GM13977 (cell line): ENCODE data around the gene MPG.

Experiments used
- DNase-seq: peaks from one replicate; pipeline ENCODE4 v3.0.0; 2012; ENCODE audit warnings: low spot score
- in situ Hi-C: fragments of 300-500 bp; cut with MboI; formaldehyde crosslinking; loops from one replicate; pipeline ENCODE4 v1.12.0; 2022; ENCODE audit warnings: low sequenced_read_pairs, low pct_unique_long_range_greater_than_20kb, mixed read lengths, inconsistent platforms; ENCODE audit not compliant: unreplicated experiment
- TF ChIP-seq, protein P1 (sequence below): IDR thresholded peaks from 2 replicates; pipeline ENCODE4 v1.5.1; 2012; ENCODE audit warnings: mild to moderate bottlenecking, control low read depth; ENCODE audit not compliant: insufficient read depth; ENCODE audit errors: extremely low read depth, missing control alignments

MPG gene

DNA sequence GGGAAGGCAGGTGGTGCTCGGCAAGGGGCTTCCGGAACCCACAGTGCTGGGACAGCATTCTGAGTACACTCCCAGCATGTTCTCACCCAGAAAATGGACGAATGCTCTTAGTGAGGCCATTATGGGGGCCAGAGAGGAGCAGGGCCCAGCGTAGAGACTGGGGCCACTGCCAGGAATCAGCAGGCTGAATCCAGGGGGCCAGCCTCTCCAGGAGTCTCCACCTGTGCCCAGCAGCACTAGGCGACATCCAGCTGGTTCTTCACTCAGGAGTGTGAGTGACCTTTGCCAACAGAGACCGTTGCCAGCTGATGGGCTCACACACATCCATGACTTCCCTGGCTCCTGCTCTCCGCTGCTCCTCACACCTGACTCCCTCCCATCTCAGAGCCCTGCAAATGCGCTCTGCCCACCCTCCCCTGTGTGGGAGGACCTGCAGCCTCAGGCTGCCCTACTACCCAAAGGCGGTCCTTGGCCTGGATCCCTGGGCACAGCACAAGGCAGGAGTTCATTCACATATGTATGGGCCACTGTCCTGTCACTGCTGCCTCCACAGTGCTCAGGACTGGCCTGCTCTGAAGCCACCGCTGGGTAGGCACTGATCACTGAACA, 10.7 kb upstream of the MPG start:
- in situ Hi-C loops, result no loop called here
- no peak for DNase-seq
- TF ChIP-seq, protein P1, sequence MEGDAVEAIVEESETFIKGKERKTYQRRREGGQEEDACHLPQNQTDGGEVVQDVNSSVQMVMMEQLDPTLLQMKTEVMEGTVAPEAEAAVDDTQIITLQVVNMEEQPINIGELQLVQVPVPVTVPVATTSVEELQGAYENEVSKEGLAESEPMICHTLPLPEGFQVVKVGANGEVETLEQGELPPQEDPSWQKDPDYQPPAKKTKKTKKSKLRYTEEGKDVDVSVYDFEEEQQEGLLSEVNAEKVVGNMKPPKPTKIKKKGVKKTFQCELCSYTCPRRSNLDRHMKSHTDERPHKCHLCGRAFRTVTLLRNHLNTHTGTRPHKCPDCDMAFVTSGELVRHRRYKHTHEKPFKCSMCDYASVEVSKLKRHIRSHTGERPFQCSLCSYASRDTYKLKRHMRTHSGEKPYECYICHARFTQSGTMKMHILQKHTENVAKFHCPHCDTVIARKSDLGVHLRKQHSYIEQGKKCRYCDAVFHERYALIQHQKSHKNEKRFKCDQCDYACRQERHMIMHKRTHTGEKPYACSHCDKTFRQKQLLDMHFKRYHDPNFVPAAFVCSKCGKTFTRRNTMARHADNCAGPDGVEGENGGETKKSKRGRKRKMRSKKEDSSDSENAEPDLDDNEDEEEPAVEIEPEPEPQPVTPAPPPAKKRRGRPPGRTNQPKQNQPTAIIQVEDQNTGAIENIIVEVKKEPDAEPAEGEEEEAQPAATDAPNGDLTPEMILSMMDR, result no peak

DNA sequence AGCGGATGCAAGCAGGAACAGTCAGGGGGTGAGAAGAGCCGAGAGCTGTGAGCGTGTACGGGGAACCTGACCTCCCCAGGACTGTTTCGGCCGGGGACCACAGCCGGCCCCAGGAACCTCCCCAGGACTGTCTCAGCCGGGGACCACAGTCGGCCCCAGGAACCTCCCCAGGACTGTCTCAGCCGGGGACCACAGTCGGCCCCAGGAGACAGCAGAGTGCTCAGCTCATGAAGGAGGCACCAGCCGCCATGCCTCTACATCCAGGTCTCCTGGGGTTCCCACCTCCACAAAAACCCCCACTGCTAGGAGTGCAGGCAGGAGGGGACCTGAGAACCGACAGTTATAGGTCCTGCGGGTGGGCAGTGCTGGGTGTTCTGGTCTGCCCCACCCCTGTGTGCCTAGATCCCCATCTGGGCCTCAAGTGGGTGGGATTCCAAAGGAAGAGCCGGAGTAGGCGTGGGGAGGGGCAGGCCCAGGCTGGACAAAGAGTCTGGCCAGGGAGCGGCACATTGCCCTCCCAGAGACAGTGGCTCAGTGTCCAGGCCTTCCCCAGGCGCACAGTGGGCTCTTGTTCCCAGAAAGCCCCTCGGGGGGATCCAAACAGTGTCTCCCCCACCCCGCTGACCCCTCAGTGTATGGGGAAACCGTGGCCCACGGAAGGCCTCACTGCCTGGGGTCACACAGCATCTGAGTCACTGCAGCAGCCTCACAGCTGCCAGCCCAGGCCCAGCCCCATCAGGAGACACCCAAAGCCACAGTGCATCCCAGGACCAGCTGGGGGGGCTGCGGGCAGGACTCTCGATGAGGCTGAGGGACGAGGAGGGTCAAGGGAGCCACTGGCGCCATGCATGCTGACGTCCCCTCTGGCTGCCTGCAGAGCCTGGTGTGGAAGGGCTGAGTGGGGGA, 9.9 kb upstream of the MPG start:
- in situ Hi-C loops, result no loop called here
- TF ChIP-seq, protein P1, result no peak
- no peak for DNase-seq

DNA sequence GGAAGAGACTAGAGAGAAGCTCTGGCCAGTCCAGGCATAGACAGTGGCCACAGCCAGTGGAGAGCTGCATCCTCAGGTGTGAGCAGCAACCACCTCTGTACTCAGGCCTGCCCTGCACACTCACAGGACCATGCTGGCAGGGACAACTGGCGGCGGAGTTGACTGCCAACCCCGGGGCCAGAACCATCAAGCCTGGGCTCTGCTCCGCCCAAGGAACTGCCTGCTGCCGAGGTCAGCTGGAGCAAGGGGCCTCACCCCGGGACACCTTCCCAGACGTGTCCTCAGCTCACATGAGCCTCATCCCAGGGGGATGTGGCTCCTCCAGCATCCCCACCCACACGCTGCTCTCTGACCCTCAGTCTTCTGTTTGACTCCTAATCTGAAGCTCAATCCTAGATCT, 8.8 kb upstream of the MPG start:
- in situ Hi-C loops, result no loop called here
- no peak for DNase-seq
- TF ChIP-seq, protein P1, result no peak

DNA sequence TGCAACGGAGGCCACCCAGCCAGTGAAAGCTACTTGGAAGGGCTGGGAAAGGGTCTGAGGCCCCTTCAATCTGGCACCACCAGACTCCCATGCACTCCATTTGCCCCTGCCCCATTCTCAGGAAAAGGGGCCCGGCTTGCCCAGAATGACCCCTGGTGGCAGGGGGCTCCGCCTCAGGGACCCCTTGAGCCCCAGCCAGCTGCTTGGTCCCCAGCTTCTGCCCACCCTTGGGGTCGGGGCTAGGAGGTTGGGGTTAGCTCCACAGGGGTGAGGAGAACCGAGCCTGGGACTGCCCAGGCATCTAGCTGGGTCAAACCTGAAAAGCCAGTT, 6.8 kb upstream of the MPG start:
- TF ChIP-seq, protein P1, result no peak
- in situ Hi-C loops, result no loop called here
- DNase-seq, result no peak

DNA sequence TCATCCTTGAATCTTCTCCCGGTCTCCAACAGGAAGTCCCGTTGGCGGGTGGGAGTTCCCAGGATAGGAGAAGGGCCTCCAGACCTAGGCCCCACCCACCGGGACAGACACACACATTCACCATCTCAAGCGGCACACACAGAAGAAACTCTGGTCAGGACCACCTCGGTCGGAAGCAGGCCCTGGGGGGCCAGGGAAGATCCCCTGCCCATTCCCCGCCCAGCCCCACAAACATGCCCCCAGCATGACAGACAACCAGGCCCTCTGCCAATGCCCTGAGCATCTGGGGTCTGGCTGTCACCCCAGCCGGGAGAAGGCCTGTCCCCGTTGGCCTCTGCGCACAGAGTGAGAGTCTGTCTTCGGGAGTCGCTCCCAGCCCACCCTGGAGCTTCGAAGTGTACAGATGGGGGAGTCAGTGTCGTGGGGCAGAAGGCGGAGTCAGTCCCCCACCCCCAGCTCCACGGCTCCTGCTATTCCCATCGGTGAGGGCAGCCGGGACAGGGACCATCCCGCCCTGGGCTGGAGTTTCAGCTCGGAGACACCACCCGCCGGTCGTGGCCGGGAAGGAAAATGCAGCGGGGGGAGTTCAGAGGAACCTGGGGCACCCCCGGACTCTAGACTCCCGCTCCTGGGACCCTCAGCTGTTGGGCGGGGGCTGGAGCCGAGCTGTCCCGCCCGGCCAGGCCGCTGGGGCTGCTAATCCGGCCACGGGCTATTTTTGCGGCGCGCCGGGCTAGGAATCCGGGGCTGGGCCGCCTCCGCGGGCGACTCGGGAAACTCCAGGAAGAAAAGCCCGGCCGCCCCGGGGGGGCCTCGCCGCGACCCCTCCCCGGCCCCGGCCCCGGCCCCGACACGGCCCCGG, 6.3 kb upstream of the MPG start:
- TF ChIP-seq, protein P1, result no peak
- no peak for DNase-seq
- in situ Hi-C loops, result no loop called here
